Heart left ventricle (tissue), 16 donors: ENCODE results near the gene PIP5K1B. TPM values are rescaled to one million over a fixed set of nuclear protein-coding genes. Genes with fewer than 3 reads are reported as not detected.

Experiments
- ATAC-seq, 4 donors: fragments of 200-7000 bp; cut with Tn5 transposase; one replicate each; pipeline ENCODE4 v1.9.1; 2020 to 2022; ENCODE audit warnings: moderate library complexity in 4 of 4, mild to moderate bottlenecking in 3 of 4, moderate number of reproducible peaks in 1 of 4
- DNase-seq, 5 donors: peaks; one replicate each; pipeline ENCODE4 v3.0.0-alpha.2; 2020
- H3K27ac ChIP-seq, 12 donors: fragments of 200-600 bp; sonication (generic) in 4 of 12; one replicate each; pipeline versions ENCODE4 v1.5.0 to v1.8.0; 2016 to 2022; ENCODE audit warnings: mild to moderate bottlenecking in 2 of 12
- H3K27me3 ChIP-seq, 9 donors: fragments of 200-600 bp; sonication (generic) in 2 of 9; one replicate each; pipeline versions ENCODE4 v1.5.1 to v1.8.0; 2016 to 2022; ENCODE audit warnings: mild to moderate bottlenecking in 3 of 9
- H3K36me3 ChIP-seq, 9 donors: fragments of 200-600 bp; sonication (generic) in 2 of 9; one replicate each; pipeline versions ENCODE4 v1.5.0 to v1.8.0; 2018 to 2022; ENCODE audit warnings: mild to moderate bottlenecking in 2 of 9
- H3K4me1 ChIP-seq, 12 donors: fragments of 200-600 bp; sonication (generic) in 4 of 12; one replicate each; pipeline versions ENCODE4 v1.5.0 to v1.8.0; 2016 to 2022; ENCODE audit warnings: mild to moderate bottlenecking in 3 of 12
- H3K4me3 ChIP-seq, 12 donors: fragments of 200-600 bp; sonication (generic) in 4 of 12; one replicate each; pipeline versions ENCODE4 v1.5.0 to v1.8.0; 2017 to 2022; ENCODE audit warnings: mild to moderate bottlenecking in 9 of 12, moderate library complexity in 4 of 12
- H3K9me3 ChIP-seq, 12 donors: fragments of 200-600 bp; sonication (generic) in 4 of 12; one replicate each; pipeline versions ENCODE4 v1.5.0 to v1.8.0; 2016 to 2022; ENCODE audit warnings: mild to moderate bottlenecking in 1 of 12
- CTCF ChIP-seq, 12 donors: fragments of 200-600 bp; sonication (generic) in 4 of 12; IDR thresholded peaks; one replicate each; pipeline versions ENCODE4 v1.5.0 to v1.8.0; 2018 to 2022; ENCODE audit warnings: antibody characterized with exemption in 12 of 12, mild to moderate bottlenecking in 5 of 12
- POLR2A ChIP-seq, 2 donors: fragments of 450-650 bp; IDR thresholded peaks; one replicate each; pipeline ENCODE4 v1.6.1; 2017; ENCODE audit warnings: antibody characterized with exemption in 2 of 2, mild to moderate bottlenecking in 2 of 2, moderate library complexity in 2 of 2
- WGBS, 4 donors: extraction: QIAGEN DNeasy Blood & Tissue Kit in 2 of 4; methylation state at CpG; one replicate each; pipeline versions ENCODE4 v1.1.5 to v1.1.7; 2013 to 2018; 5-methylcytosine and 5-hydroxymethylcytosine counted together
- intact Hi-C, 10 donors: fragments of 100-400 bp; cut with DNase I; formaldehyde crosslinking; loops; one replicate each; pipeline versions ENCODE4 v1.11.1 to v1.14.2; 2022
- polyA plus RNA-seq, 2 donors: library from polyadenylated mRNA; stranded (reverse); fragments of 200-250 nt; gene quantifications; one replicate each; pipeline ENCODE4 v1.2.3, GENCODE V29; 2013
- total RNA-seq, 9 donors: library from RNA; depleted of rRNA in 2 of 9; stranded (reverse); fragments of >200 nt in 2 of 9; fragmentation: NEBNext Ultra II Directional in 3 of 9; extraction: Animal tissue kit (Norgen Biotek cat#: 25700) in 3 of 9; gene quantifications; one replicate each; pipeline versions ENCODE4 v1.1.0 to v1.2.4, GENCODE V29; 2016 to 2023
- donor health status: ischemic (EF 13 %, LVEDD 7.1; RV severe dilation, severe dysfunction).
- donor health status: healthy with polysubstance abuse.
- donor health status: DM: no; HTN: yes; CAD: no.
- donor health status: DM: no; HTN: no; CAD: no.
- donor health status: ischemic (EF 25% LVEDD 6.9; RV normal size, moderate dysfunction).
- donor health status: ischemic (EF 25% LVEDD 5.7; RV mildly dilated, moderate dysfunction).
- donor health status: healthy.
- donor health status: DM: yes; HTN: yes; CAD: no.
- donor health status: ischemic (EF 35%, LVEDD 5.7; RV mildly dilated, moderate dysfunction).
- donor health status: nonischemic (EF 11% LVEDD 7.7; RV severe dilation, severe dysfunction).
- donor health status: DM: yes; HTN: yes; CAD: no.
- donor health status: PGD.
- donor health status: ischemic (EF 29% LVEDD 5.4; RV normal size, mild dysfunction).
- donor health status: nonischemic (EF 23%, LVEDD 6.1; RV moderate dilation, normal function).

Gene PIP5K1B
- total and polyA plus RNA-seq, 11 donors, result 8.6 to 68.0 (median 47.5) TPM

- Histone ChIP-seq H3K9me3 (no peaks in the 10 kb centered on the region), H3K27ac (no peak overlapping the region), H3K4me3 (no peak overlapping the region), H3K27me3 (no peaks in the 10 kb centered on the region), H3K4me1 (peaks cover 0 to 10% (median 0%) of the 10 kb centered on the region in 12 donors), H3K36me3 (peaks cover 0 to 7% (median 0%) of the 10 kb centered on the region in 9 donors)
- intact Hi-C loops, result loop anchor here in 5 of 10 donors (10.0 kb wide), 3 partner anchors 47 to 407 kb away; partner anchors contain the start of gene PIP5K1B (in 4 of the 5)
- no peak for DNase-seq
- no peak for TF ChIP-seq CTCF (IDR thresholded peaks at IDR 0.05)
- TF ChIP-seq POLR2A (IDR thresholded peaks at IDR 0.05), result no peak
- no peak for ATAC-seq
- 74 to 91% (median 83%) methylated on average over 9 of the region's 9 CpGs for WGBS, 4 donors
Observed at GRCh38 chr9:68991457-68991856, 286.4 kb downstream of the PIP5K1B start.

GRCh38 chr9:68995776-68996175, 290.7 kb downstream of the PIP5K1B start:
- TF ChIP-seq CTCF (IDR thresholded peaks at IDR 0.05) (no peak), POLR2A (IDR thresholded peaks at IDR 0.05) (no peak)
- intact Hi-C loops, result loop anchor here in 7 of 10 donors (5.0 to 10.0 kb wide), 9 partner anchors 51 to 413 kb away; partner anchors contain the start of gene PIP5K1B (in 4 of the 7)
- peaks cover 0 to 41% (median 20%) of the 10 kb centered on the region in 12 donors for H3K4me1 ChIP-seq
- H3K4me3 ChIP-seq, result no peak overlapping the region
- H3K27me3 ChIP-seq, result no peaks in the 10 kb centered on the region
- H3K36me3 ChIP-seq, result peaks cover 0 to 7% (median 0%) of the 10 kb centered on the region in 9 donors
- 51 to 66% (median 58%) methylated on average over 3 of the region's 3 CpGs for WGBS, 4 donors
- DNase-seq (no peak), ATAC-seq (no peak)
- H3K27ac ChIP-seq, result peak overlapping the region in 4 of 12 donors; percentile 0 to 75 (median 20)
- H3K9me3 ChIP-seq, result no peaks in the 10 kb centered on the region

GRCh38 chr9:68996462-68996861, 291.4 kb downstream of the PIP5K1B start:
- DNase-seq, result no peak
- 73 to 83% (median 77%) methylated on average over 5 of the region's 5 CpGs for WGBS, 4 donors
- Histone ChIP-seq H3K9me3 (no peaks in the 10 kb centered on the region), H3K4me3 (peak overlapping the region in 2 of 12 donors; percentile 0 to 10), H3K27me3 (no peaks in the 10 kb centered on the region), H3K36me3 (peaks cover 0 to 1% (median 0%) of the 10 kb centered on the region in 9 donors), H3K4me1 (peaks cover 0 to 41% (median 20%) of the 10 kb centered on the region in 12 donors), H3K27ac (peak overlapping the region in 4 of 12 donors; percentile 2 to 75 (median 20))
- no peak for ATAC-seq
- intact Hi-C loops, result loop anchor here in 7 of 10 donors (5.0 to 10.0 kb wide), 9 partner anchors 52 to 414 kb away; partner anchors contain the start of gene PIP5K1B (in 4 of the 7)
- TF ChIP-seq POLR2A (IDR thresholded peaks at IDR 0.05) (no peak), CTCF (IDR thresholded peaks at IDR 0.05) (no peak)

GRCh38 chr9:68997666-68998065, 292.6 kb downstream of the PIP5K1B start:
- H3K9me3 ChIP-seq, result no peaks in the 10 kb centered on the region
- H3K4me1 ChIP-seq, result peaks cover 0 to 41% (median 20%) of the 10 kb centered on the region in 12 donors
- DNase-seq, result no peak
- no peak overlapping the region for H3K4me3 ChIP-seq
- H3K27me3 ChIP-seq, result no peaks in the 10 kb centered on the region
- WGBS, 4 donors, result 76 to 88% (median 81%) methylated on average over 3 of the region's 3 CpGs
- peak overlapping the region in 7 of 12 donors; percentile 2 to 64 (median 62) for H3K27ac ChIP-seq
- ATAC-seq, result no peak
- TF ChIP-seq POLR2A (IDR thresholded peaks at IDR 0.05), result no peak
- TF ChIP-seq CTCF (IDR thresholded peaks at IDR 0.05), result no peak
- no peaks in the 10 kb centered on the region for H3K36me3 ChIP-seq
- intact Hi-C loops, result loop anchor here in 8 of 10 donors (2.0 to 10.0 kb wide), 11 partner anchors 53 to 415 kb away; partner anchors contain the start of gene PIP5K1B (in 4 of the 8)
